ENCODE measurements around the gene GLDC. TPM values are rescaled to one million over a fixed set of nuclear protein-coding genes. Genes with fewer than 3 reads are reported as not detected.
A peak's percentile ranks its signal among the peaks of the same experiment; 100 is the strongest.

The GLDC gene
- total RNA-seq, 1 experiment from 2014 or later: 145 TPM

GRCh38 chr9:6644346-6645104 is 1.0 kb downstream of the GLDC start:
- TF ChIP-seq ELF4 (CRISPR knock-in tag; IDR thresholded peaks at IDR 0.05; ENCODE audit: low read depth) (no peak), ZBTB43 (CRISPR knock-in tag; IDR thresholded peaks at IDR 0.05) (0 out of 2 replicates have a peak, but pooled peaks have one; percentile 2)
- DNase-seq (ENCODE audit: low spot score): no peak
- CTCF ChIA-PET: interaction anchor here (0.9 kb wide), 1 partner anchor 23 kb away, joined by 3 read pairs; no protein-coding TSS in a partner anchor
- H3K27me3 Mint-ChIP-seq (ENCODE audit: low read depth): peaks cover 3% of the 10 kb centered on the region; the same call in 1 of the 2 replicates
- H3K9me3 Mint-ChIP-seq: no peaks in the 10 kb centered on the region
- H3K27ac Mint-ChIP-seq: no peak overlapping the region
- peaks cover 64% of the 10 kb centered on the region for H3K4me1 Mint-ChIP-seq
- H3K4me3 Mint-ChIP-seq: peak overlapping the region; percentile 91
- peaks cover 25% of the 10 kb centered on the region for H3K36me3 Mint-ChIP-seq
- POLR2A ChIA-PET: interaction anchor here (0.8 to 1.2 kb wide), 5 partner anchors 10 to 37 kb away, joined by 3 to 9 read pairs (median 3); no protein-coding TSS in a partner anchor
- no peak for ATAC-seq

- no peak for ATAC-seq
- Mint-ChIP-seq H3K4me3 (peak overlapping the region; percentile 26; the same call in 1 of the 2 replicates), H3K27me3 (ENCODE audit: low read depth) (peaks cover 3% of the 10 kb centered on the region; the same call in 1 of the 2 replicates), H3K36me3 (peaks cover 24% of the 10 kb centered on the region), H3K9me3 (no peaks in the 10 kb centered on the region), H3K27ac (no peak overlapping the region), H3K4me1 (peaks cover 43% of the 10 kb centered on the region)
- no peak for TF ChIP-seq NFYB (CRISPR knock-in tag; conservative IDR thresholded peaks at IDR 0.05; ENCODE audit: low read depth)
- no peak for TF ChIP-seq ZBTB43 (CRISPR knock-in tag; IDR thresholded peaks at IDR 0.05)
- TF ChIP-seq TCF7 (CRISPR knock-in tag; IDR thresholded peaks at IDR 0.05; ENCODE audit: low read depth): no peak
- TF ChIP-seq ATF1 (CRISPR knock-in tag; IDR thresholded peaks at IDR 0.05): no peak
- TF ChIP-seq JAZF1 (CRISPR knock-in tag; IDR thresholded peaks at IDR 0.05): no peak
- no peak for DNase-seq (ENCODE audit: low spot score)
- CTCF ChIA-PET: interaction anchor here (0.6 kb wide), 1 partner anchor 153 kb away, joined by 3 read pairs; no protein-coding TSS in a partner anchor
- POLR2A ChIA-PET: no interaction called here
These were observed 3.6 kb downstream of the GLDC start for GRCh38 chr9:6641961-6642360.

- Mint-ChIP-seq H3K4me1 (peaks cover 40% of the 10 kb centered on the region), H3K9me3 (no peaks in the 10 kb centered on the region), H3K36me3 (peaks cover 24% of the 10 kb centered on the region), H3K27me3 (ENCODE audit: low read depth) (peaks cover 3% of the 10 kb centered on the region; the same call in 1 of the 2 replicates), H3K27ac (no peak overlapping the region), H3K4me3 (no peak overlapping the region)
- ATAC-seq (no peak), DNase-seq (ENCODE audit: low spot score) (no peak)
- ChIA-PET CTCF (interaction anchor here (0.6 kb wide), 1 partner anchor 153 kb away, joined by 3 read pairs; no protein-coding TSS in a partner anchor), POLR2A (no interaction called here)
- no peak for TF ChIP-seq ZMAT4 (CRISPR knock-in tag; IDR thresholded peaks at IDR 0.05)
- no peak for TF ChIP-seq TCF7 (CRISPR knock-in tag; IDR thresholded peaks at IDR 0.05; ENCODE audit: low read depth)
- no peak for TF ChIP-seq TP53 (CRISPR knock-in tag; IDR thresholded peaks at IDR 0.05)
- no peak for TF ChIP-seq RELA (CRISPR knock-in tag; IDR thresholded peaks at IDR 0.05; ENCODE audit: borderline replicate concordance)
- no peak for TF ChIP-seq ZNF281 (CRISPR knock-in tag; IDR thresholded peaks at IDR 0.05)
- no peak for TF ChIP-seq ARID4B (CRISPR knock-in tag; IDR thresholded peaks at IDR 0.05; ENCODE audit: borderline replicate concordance)
- no peak for TF ChIP-seq CREB1 (CRISPR knock-in tag; IDR thresholded peaks at IDR 0.05)
- TF ChIP-seq SMAD3 (CRISPR knock-in tag; IDR thresholded peaks at IDR 0.05; ENCODE audit: borderline replicate concordance): no peak
- no peak for TF ChIP-seq PRDM15 (CRISPR knock-in tag; IDR thresholded peaks at IDR 0.05)
These were observed 4.0 kb downstream of the GLDC start for GRCh38 chr9:6641561-6641960.

Measured in WTC11 (cell line).